PC-9 (cell line): ENCODE measurements around the gene ZBTB24.
"Not testable (repeated sequence)": the region's sequence is repeated elsewhere in the genome, so short reads cannot be mapped to it uniquely, and the experiment has no call there.

Experiments
- CTCF ChIP-seq: fragments of 200-600 bp; sonication (generic); conservative IDR thresholded peaks from 2 replicates; pipeline ENCODE4 v1.6.1; 2017; ENCODE audit warnings: mixed run types, antibody characterized with exemption, mild to moderate bottlenecking, moderate library complexity
- EZH2 ChIP-seq: fragments of 200-600 bp; sonication (generic); IDR thresholded peaks from 2 replicates; pipeline ENCODE4 v1.8.0; 2017; ENCODE audit warnings: antibody characterized with exemption, low read depth

- TF ChIP-seq CTCF, EZH2: not testable (repeated sequence)
Observed at GRCh38 chr6:109461205-109461604, 21.8 kb downstream of the ZBTB24 start.
